DMS114 treated with DMSO at 0.1 percent for 48 hours (cell line): ENCODE data around the gene KRT28.

Experiments used
- DNase-seq: peaks from one replicate; lab custom pipeline; 2025; ENCODE audit not compliant: unreplicated experiment; lab: John Stamatoyannopoulos, UW

The KRT28 gene

GRCh38 chr17:40799859-40800258, at the start of gene KRT28:
TSS of gene KRT28 (minus strand) at chr17:40799959. CDS start at chr17:40799893, 66 bp downstream.
- DNase-seq = no peak

- no peak for DNase-seq
These were observed 49.0 kb upstream of the KRT28 start for GRCh38 chr17:40848583-40849235.

GRCh38 chr17:40846515-40847144, 46.9 kb upstream of the KRT28 start:
- DNase-seq = no peak

- no peak for DNase-seq
These were observed 44.9 kb upstream of the KRT28 start for GRCh38 chr17:40844671-40845107.

GRCh38 chr17:40843242-40843641, 43.5 kb upstream of the KRT28 start:
- DNase-seq = no peak

- DNase-seq = no peak
These were observed 41.5 kb upstream of the KRT28 start for GRCh38 chr17:40841246-40841645.

- no peak for DNase-seq
These were observed 39.4 kb upstream of the KRT28 start for GRCh38 chr17:40839194-40839593.

GRCh38 chr17:40836020-40836419, 36.3 kb upstream of the KRT28 start:
- no peak for DNase-seq

- DNase-seq = no peak
These were observed 34.1 kb upstream of the KRT28 start for GRCh38 chr17:40833882-40834281.

- no peak for DNase-seq
These were observed 33.1 kb upstream of the KRT28 start for GRCh38 chr17:40832840-40833239.

- DNase-seq = no peak
These were observed 30.5 kb upstream of the KRT28 start for GRCh38 chr17:40830085-40830776.

- no peak for DNase-seq
These were observed 28.8 kb upstream of the KRT28 start for GRCh38 chr17:40828454-40829044.

- DNase-seq = no peak
These were observed 28.1 kb upstream of the KRT28 start for GRCh38 chr17:40827746-40828453.

GRCh38 chr17:40825599-40825998, 25.8 kb upstream of the KRT28 start:
- no peak for DNase-seq

- DNase-seq = no peak
These were observed 24.5 kb upstream of the KRT28 start for GRCh38 chr17:40824015-40824832.

GRCh38 chr17:40822132-40822812, 22.5 kb upstream of the KRT28 start, which contains the start of gene KRT10:
TSS of gene KRT10 (minus strand) at chr17:40822614. CDS start at chr17:40822585, 29 bp downstream.
- no peak for DNase-seq

GRCh38 chr17:40821536-40821935, 21.8 kb upstream of the KRT28 start:
- DNase-seq = no peak

- no peak for DNase-seq
These were observed 20.6 kb upstream of the KRT28 start for GRCh38 chr17:40820228-40820838.

GRCh38 chr17:40819528-40820125, 19.9 kb upstream of the KRT28 start:
- DNase-seq = no peak
